Activated CD4-positive, alpha-beta T cell treated with anti-CD3 and anti-CD28 coated beads, Interleukin-2, amount 10 ng/mL, durations not matched to agents 24 days and 14 days (primary cell): Measurements from ENCODE around the gene ARHGEF16. TPM values are rescaled to one million over a fixed set of nuclear protein-coding genes. Genes with fewer than 3 reads are reported as not detected.

Experiments used
- DNase-seq: peaks from one replicate; pipeline ENCODE4 v3.0.0; 2022
- H3K27ac Mint-ChIP-seq: one replicate; pipeline ENCODE4 v1.8.0; 2022; ENCODE audit warnings: mild to moderate bottlenecking, mixed read lengths
- H3K27me3 Mint-ChIP-seq: one replicate; pipeline ENCODE4 v1.8.0; 2022; ENCODE audit warnings: mixed read lengths
- H3K36me3 Mint-ChIP-seq: one replicate; pipeline ENCODE4 v1.8.0; 2022; ENCODE audit warnings: low read depth, mild to moderate bottlenecking, mixed read lengths
- H3K4me1 Mint-ChIP-seq: one replicate; pipeline ENCODE4 v1.8.0; 2021; ENCODE audit warnings: mixed read lengths
- H3K4me3 Mint-ChIP-seq: one replicate; pipeline ENCODE4 v1.8.0; 2022; ENCODE audit warnings: mild to moderate bottlenecking, moderate library complexity, mixed read lengths
- H3K9me3 Mint-ChIP-seq: one replicate; pipeline ENCODE4 v1.8.0; 2021; ENCODE audit warnings: mixed read lengths
- intact Hi-C: fragments of 100-400 bp; cut with micrococcal nuclease; formaldehyde crosslinking; loops from one replicate; pipeline ENCODE4 v1.15.1; 2023
- total RNA-seq: library from RNA; stranded (reverse); gene quantifications from 2 replicates; pipeline ENCODE4 v1.2.3, GENCODE V29; 2022

Gene ARHGEF16
- total RNA-seq, 1 donor from 2014 or later: not detected

DNA sequence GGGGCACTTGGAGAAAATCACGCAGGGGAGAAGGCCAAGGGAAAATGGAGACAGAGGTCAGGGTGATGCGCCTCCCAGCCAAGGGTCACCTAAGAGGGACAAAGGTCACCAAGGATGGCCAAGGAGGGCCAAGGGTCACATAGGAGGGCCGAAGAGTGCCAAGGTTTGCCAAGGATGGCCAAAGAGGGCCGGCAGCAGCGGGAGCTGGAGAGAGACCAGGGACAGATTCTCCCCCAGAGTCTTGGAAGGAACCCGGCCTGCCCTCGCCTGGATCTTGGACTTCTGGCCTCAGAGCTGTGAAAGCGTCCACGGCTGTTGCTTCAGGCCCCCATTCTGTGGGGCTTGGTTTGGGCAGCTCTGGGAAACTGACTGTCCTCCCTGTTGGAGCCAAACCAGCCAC, 25.6 kb upstream of the ARHGEF16 start:
- no peak for DNase-seq
- Mint-ChIP-seq H3K4me3 (no peak overlapping the region), H3K27me3 (no peaks in the 10 kb centered on the region), H3K27ac (no peak overlapping the region), H3K4me1 (no peaks in the 10 kb centered on the region), H3K9me3 (no peaks in the 10 kb centered on the region), H3K36me3 (no peaks in the 10 kb centered on the region)
- intact Hi-C loops: loop anchor here (10.0 kb wide), 1 partner anchor 414 kb away; no protein-coding TSS in a partner anchor

DNA sequence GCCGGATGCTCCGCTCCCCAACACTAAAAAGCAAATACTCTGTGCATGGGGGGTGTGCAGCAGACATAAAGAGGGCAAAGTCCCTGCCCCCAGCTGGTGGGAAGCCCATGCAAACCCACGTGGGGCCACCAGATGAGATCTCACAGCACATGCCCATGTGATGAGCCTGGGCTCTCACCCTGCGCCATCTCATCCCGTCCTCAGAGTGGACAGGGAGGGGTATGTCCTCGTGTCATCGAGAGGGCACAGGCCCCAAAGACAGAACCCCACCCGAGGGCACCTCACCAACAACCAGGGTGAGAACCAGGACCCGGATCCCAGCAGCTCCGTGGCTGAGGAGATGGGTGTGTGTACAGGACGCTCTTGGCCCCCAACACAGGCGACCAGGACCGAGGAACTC, 25.1 kb upstream of the ARHGEF16 start:
- Mint-ChIP-seq H3K9me3 (no peaks in the 10 kb centered on the region), H3K4me3 (no peak overlapping the region), H3K36me3 (no peaks in the 10 kb centered on the region), H3K27me3 (no peaks in the 10 kb centered on the region), H3K27ac (no peak overlapping the region), H3K4me1 (no peaks in the 10 kb centered on the region)
- DNase-seq: no peak
- intact Hi-C loops: loop anchor here (10.0 kb wide), 1 partner anchor 415 kb away; no protein-coding TSS in a partner anchor

DNA sequence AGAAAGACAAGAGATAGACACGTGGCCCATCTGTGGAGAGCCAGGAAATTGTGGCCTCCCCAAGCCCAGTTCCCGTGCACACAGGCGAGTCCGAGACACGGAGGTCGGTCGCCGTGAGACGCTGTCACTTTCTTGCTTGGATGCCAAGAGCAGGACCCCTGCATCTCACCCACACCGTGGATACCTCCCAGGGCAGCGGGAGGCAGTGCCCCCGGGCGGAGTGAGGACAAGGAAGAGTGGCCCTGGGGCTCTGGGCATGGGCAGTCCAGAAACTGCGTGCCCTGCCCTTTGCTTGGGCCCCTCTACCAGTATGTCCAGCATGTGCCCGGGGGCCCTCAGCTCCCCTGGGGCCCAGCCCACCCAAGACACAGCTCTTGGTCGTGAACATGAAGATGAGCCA, 24.7 kb upstream of the ARHGEF16 start:
- H3K27ac Mint-ChIP-seq: no peak overlapping the region
- H3K9me3 Mint-ChIP-seq: no peaks in the 10 kb centered on the region
- no peak for DNase-seq
- no peaks in the 10 kb centered on the region for H3K36me3 Mint-ChIP-seq
- no peaks in the 10 kb centered on the region for H3K4me1 Mint-ChIP-seq
- H3K27me3 Mint-ChIP-seq: no peaks in the 10 kb centered on the region
- H3K4me3 Mint-ChIP-seq: no peak overlapping the region
- intact Hi-C loops: loop anchor here (10.0 kb wide), 1 partner anchor 415 kb away; no protein-coding TSS in a partner anchor

DNA sequence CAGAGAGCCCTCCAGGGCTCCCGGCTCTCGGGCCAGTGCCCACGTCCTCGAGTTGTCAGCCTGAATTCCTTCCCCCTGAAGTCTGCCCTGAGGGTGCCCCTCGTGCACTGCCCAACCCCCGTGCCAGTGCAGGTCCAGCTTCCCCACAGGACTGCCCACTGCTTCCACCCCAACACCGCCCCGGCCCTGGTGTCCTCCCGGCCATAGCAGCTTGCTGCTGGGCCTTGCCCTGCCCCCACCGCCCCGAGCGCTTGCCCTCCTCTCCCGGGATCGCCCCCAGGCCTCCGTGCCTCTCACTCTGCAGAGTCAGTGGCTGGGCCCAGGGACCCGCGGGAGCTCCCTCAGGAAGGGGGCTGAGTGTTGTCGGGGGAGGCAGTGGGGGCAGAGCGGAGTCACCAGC, 24.1 kb upstream of the ARHGEF16 start:
- H3K27ac Mint-ChIP-seq: no peak overlapping the region
- no peak overlapping the region for H3K4me3 Mint-ChIP-seq
- H3K9me3 Mint-ChIP-seq: no peaks in the 10 kb centered on the region
- no peak for DNase-seq
- H3K27me3 Mint-ChIP-seq: no peaks in the 10 kb centered on the region
- no peaks in the 10 kb centered on the region for H3K36me3 Mint-ChIP-seq
- intact Hi-C loops: no loop called here
- no peaks in the 10 kb centered on the region for H3K4me1 Mint-ChIP-seq

DNA sequence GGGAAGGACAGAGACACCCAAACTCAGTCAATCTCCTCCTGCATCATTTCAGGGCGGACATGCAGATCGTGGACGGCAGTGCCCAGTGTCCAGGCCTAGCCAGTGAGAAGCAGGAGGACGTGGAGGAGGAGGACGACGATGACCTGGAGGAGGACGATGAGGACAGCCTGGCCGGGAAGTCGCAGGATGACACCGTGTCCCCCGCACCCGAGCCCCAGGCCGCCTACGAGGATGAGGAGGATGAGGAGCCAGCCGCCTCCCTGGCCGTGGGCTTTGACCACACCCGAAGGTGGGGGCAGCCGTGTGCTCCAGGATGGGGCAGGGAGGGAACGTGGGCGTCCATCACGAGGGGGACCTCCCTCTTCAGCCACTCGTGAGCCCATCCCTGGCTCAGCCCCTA, 23.6 kb upstream of the ARHGEF16 start:
- no peaks in the 10 kb centered on the region for H3K4me1 Mint-ChIP-seq
- H3K9me3 Mint-ChIP-seq: no peaks in the 10 kb centered on the region
- intact Hi-C loops: no loop called here
- H3K27ac Mint-ChIP-seq: no peak overlapping the region
- no peak overlapping the region for H3K4me3 Mint-ChIP-seq
- DNase-seq: no peak
- no peaks in the 10 kb centered on the region for H3K36me3 Mint-ChIP-seq
- H3K27me3 Mint-ChIP-seq: no peaks in the 10 kb centered on the region

DNA sequence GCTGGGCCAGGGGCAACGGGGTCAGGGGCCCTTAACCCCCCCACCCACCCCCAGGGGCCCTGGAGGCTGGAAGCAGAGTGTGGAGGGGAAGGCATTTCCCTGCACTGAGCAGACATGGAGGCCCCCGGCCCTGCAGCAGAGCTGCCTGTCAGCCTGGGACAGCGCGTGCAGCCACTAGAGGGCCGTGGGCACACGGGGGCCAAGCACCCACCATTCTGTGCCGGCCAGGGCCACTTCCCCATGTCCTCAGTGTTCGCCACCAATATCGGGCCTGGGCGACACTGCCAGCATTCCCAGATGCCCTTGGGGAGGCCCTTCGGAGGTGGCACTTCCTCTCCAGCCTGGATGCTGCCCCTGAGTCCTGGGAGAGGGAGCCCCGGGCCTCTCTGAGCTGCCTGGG, 23.2 kb upstream of the ARHGEF16 start:
- H3K27me3 Mint-ChIP-seq: no peaks in the 10 kb centered on the region
- no peaks in the 10 kb centered on the region for H3K4me1 Mint-ChIP-seq
- H3K4me3 Mint-ChIP-seq: no peak overlapping the region
- H3K36me3 Mint-ChIP-seq: no peaks in the 10 kb centered on the region
- H3K9me3 Mint-ChIP-seq: no peaks in the 10 kb centered on the region
- no peak overlapping the region for H3K27ac Mint-ChIP-seq
- no peak for DNase-seq
- intact Hi-C loops: no loop called here

DNA sequence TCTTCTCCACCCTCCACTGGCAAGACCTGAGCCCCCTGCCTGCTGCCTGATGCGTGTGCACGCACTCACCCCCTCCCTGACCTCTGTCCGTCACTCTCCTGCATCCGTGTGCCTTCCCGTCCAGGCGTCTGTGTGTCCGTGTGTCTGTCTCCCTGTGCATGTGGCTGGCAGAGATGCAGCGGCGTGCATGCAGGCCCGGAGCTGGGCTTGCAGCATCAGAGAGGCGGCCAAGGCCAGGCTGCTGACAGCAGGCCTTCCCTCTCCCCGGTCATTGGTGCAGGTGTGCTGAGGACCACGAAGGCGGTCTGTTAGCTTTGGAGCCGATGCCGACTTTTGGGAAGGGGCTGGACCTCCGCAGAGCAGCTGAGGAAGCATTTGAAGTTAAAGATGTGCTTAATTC, 22.8 kb upstream of the ARHGEF16 start:
- Mint-ChIP-seq H3K4me1 (no peaks in the 10 kb centered on the region), H3K4me3 (no peak overlapping the region), H3K27ac (no peak overlapping the region), H3K9me3 (no peaks in the 10 kb centered on the region), H3K27me3 (no peaks in the 10 kb centered on the region), H3K36me3 (no peaks in the 10 kb centered on the region)
- intact Hi-C loops: no loop called here
- no peak for DNase-seq

DNA sequence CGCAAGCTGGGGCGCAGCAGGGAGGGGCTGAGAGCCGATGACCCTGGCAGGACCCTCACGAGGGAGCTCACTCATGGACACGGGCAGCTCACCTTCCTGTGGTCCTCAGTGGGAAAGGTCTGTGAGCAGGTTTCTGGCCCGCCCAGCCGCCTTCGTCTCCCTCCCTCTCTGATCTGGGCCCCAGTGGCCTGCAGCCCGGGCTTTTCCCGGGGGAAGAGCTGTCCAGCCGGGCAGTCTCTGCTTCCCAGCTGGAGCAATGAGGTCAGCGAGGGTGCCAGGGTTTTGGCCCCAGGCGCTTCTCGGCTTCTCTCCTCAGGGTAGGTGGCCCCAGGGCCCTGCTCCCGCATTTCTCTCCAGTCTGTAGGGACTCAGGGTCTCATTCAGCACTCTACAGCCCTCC, 22.2 kb upstream of the ARHGEF16 start:
- intact Hi-C loops: no loop called here
- no peak overlapping the region for H3K27ac Mint-ChIP-seq
- H3K4me1 Mint-ChIP-seq: no peaks in the 10 kb centered on the region
- no peaks in the 10 kb centered on the region for H3K9me3 Mint-ChIP-seq
- no peaks in the 10 kb centered on the region for H3K36me3 Mint-ChIP-seq
- H3K4me3 Mint-ChIP-seq: no peak overlapping the region
- no peaks in the 10 kb centered on the region for H3K27me3 Mint-ChIP-seq
- no peak for DNase-seq

DNA sequence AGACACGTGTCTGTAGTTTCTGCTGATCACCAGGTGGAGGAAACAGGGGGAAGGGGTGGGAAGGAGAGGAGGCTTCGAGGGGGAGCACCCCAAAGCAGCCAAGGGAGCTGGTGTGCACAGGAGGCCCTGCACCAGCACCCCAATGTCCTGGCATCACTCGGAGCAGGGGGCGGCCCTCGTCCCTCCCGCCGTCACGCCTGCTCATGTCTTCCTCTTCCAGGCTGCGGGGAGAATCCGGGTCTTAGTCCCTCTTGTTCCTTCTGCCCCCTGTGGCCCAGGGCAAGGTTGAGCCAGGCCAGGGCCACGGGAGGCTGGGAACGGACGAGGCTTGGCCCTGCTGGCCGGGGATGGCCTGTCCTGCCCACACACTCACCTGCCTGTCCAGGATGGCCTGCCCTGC, 21.4 kb upstream of the ARHGEF16 start:
- intact Hi-C loops: no loop called here

DNA sequence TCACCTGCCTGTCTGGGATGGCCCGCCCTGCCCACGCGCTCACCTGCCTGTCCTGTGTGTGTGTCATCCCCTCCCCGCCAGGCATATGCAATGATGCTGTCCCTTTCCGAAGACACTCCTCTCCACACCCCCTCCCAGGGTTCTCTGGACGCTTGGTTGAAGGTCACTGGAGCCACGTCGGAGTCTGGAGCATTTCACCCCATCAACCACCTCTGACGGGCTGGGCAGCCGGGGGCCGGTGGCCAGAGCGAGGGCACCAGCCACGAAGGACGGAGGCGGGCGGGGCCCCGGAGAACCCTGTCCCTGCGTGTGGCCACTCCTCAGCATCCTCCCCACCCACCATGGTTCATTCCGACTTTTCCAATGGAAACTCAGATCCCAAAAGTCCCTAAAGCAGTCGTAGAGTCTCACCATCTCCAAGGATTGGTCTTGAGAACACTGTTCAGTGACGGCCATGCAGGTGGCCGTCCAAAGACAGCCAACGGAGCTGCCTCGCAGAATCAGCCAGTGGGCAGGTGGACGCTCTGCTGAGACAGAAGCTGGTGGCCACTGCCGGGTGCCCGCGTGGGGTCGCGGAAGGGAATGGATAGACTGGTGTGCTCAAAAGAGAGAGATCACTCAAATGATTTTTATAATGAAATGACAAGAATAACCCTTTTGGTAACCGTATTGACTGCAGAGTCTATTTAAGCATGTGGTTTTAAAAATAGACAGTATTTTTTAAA, 20.7 kb upstream of the ARHGEF16 start:
- Mint-ChIP-seq H3K4me3 (no peak overlapping the region), H3K27ac (no peak overlapping the region), H3K9me3 (no peaks in the 10 kb centered on the region), H3K4me1 (no peaks in the 10 kb centered on the region), H3K27me3 (no peaks in the 10 kb centered on the region), H3K36me3 (no peaks in the 10 kb centered on the region)
- intact Hi-C loops: no loop called here
- DNase-seq: no peak

More for the DNA sequence above, 21.4 kb upstream of the ARHGEF16 start:
- no peaks in the 10 kb centered on the region for H3K9me3 Mint-ChIP-seq
- H3K4me3 Mint-ChIP-seq: no peak overlapping the region
- no peaks in the 10 kb centered on the region for H3K27me3 Mint-ChIP-seq
- no peaks in the 10 kb centered on the region for H3K4me1 Mint-ChIP-seq
- no peak overlapping the region for H3K27ac Mint-ChIP-seq
- no peak for DNase-seq
- no peaks in the 10 kb centered on the region for H3K36me3 Mint-ChIP-seq

DNA sequence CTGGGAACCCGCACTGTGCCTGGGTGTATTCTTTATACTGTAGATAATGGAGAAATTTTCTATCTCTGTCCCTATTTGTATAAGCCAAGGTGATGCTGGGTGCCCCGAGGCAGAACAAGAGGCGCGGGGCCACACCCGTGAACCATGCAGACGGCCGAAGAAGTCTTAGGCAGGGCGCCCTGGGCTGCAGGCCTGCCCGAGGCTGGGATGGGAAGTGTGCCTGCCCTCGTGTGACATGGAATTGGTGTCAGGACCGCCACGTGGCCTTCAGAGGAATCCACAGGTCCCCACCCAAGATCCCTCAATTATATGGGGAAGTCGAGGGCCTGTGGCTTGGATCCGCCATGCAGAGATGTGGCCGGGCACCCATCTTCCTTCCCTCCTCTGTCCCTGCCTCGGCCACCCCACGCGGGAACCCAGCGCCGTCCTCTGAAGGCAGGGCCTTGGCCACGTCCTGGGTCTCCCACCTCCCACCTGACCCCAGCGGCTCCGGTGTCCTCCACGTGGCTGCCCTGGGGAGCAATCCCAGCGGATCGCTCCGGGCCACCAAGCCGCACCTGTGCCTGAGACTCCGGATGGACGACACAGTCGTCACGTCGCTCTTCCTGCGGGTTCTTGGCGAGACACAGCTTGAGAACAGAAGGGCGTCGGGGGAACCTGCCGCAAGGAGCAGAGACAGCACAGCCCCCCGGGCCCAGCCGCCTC, 19.9 kb upstream of the ARHGEF16 start:
- Mint-ChIP-seq H3K9me3 (no peaks in the 10 kb centered on the region), H3K27me3 (no peaks in the 10 kb centered on the region), H3K4me3 (no peak overlapping the region), H3K36me3 (no peaks in the 10 kb centered on the region), H3K27ac (no peak overlapping the region), H3K4me1 (no peaks in the 10 kb centered on the region)
- intact Hi-C loops: no loop called here
- no peak for DNase-seq

DNA sequence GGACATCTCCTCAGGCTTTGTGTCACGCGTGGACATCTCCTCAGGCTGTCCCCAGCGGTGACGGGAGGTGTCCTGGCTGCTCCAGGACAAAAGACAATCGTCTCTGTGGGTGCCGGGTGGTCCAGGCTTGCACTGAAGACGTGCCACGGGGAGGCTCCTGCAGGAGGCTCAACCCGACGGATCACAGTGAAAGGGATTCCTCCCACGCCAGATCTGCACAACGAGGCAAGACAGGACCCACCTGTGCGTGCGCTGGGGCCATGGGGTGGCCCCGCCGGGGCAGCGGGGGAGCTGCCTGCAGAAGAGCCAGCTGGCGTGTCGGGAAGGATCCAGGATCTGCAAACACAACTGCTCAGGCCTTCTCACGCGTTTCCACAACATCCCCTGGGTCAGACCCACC, 18.8 kb upstream of the ARHGEF16 start:
- no peaks in the 10 kb centered on the region for H3K9me3 Mint-ChIP-seq
- H3K36me3 Mint-ChIP-seq: no peaks in the 10 kb centered on the region
- intact Hi-C loops: no loop called here
- DNase-seq: no peak
- H3K27ac Mint-ChIP-seq: no peak overlapping the region
- no peaks in the 10 kb centered on the region for H3K4me1 Mint-ChIP-seq
- H3K4me3 Mint-ChIP-seq: no peak overlapping the region
- H3K27me3 Mint-ChIP-seq: no peaks in the 10 kb centered on the region

DNA sequence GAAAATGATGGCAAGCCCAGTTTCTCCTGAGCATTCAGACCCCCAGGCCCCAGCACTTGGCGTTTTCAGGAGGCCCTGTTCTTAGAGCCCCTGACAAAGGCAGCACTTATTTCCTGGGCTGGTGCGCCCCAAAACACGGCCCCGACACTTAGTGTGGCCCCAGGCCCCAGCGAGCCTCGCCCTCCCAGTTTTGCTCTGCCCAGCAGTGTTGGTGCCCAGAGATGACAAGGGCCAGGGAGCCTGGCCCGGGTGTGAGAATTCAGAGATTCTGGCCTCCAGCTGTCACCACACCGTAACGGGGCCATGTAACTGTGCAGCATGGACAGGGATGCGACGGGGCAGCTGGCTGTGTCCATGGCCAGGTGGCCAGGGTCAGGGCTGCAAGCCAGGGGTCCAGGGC, 18.0 kb upstream of the ARHGEF16 start:
- intact Hi-C loops: no loop called here
- H3K4me1 Mint-ChIP-seq: no peaks in the 10 kb centered on the region
- no peaks in the 10 kb centered on the region for H3K27me3 Mint-ChIP-seq
- no peak for DNase-seq
- no peak overlapping the region for H3K27ac Mint-ChIP-seq
- H3K4me3 Mint-ChIP-seq: no peak overlapping the region
- no peaks in the 10 kb centered on the region for H3K9me3 Mint-ChIP-seq
- H3K36me3 Mint-ChIP-seq: no peaks in the 10 kb centered on the region

DNA sequence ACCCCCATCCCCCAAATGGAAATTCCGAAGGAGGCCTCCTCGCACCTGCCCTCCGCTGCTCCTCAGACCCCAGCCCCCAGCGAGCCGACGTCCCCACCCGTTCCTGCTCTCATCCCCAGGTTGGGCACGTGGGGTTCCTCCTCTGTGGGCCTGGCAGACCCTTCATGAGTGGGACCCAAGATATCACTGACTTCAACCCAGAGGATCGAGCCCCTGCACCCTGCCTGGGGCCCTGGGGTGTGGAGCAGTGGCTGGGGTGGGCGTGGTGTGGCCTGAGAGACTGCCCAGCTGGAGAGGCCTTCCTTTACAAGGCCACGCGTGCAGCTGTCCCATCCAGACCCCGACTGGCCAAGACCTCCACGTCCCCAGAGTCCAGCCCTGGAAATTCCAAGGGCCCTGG, 17.6 kb upstream of the ARHGEF16 start:
- H3K9me3 Mint-ChIP-seq: no peaks in the 10 kb centered on the region
- H3K4me1 Mint-ChIP-seq: no peaks in the 10 kb centered on the region
- no peak overlapping the region for H3K4me3 Mint-ChIP-seq
- DNase-seq: no peak
- H3K27me3 Mint-ChIP-seq: no peaks in the 10 kb centered on the region
- intact Hi-C loops: no loop called here
- no peaks in the 10 kb centered on the region for H3K36me3 Mint-ChIP-seq
- no peak overlapping the region for H3K27ac Mint-ChIP-seq
